ENCODE data around the gene HES5. TPM values are rescaled to one million over a fixed set of nuclear protein-coding genes. Genes with fewer than 3 reads are reported as not detected.

The HES5 gene
- total and polyA plus RNA-seq, 10 donors = 0.36 to 0.54 (median 0.38) TPM; not detected in 5

DNA sequence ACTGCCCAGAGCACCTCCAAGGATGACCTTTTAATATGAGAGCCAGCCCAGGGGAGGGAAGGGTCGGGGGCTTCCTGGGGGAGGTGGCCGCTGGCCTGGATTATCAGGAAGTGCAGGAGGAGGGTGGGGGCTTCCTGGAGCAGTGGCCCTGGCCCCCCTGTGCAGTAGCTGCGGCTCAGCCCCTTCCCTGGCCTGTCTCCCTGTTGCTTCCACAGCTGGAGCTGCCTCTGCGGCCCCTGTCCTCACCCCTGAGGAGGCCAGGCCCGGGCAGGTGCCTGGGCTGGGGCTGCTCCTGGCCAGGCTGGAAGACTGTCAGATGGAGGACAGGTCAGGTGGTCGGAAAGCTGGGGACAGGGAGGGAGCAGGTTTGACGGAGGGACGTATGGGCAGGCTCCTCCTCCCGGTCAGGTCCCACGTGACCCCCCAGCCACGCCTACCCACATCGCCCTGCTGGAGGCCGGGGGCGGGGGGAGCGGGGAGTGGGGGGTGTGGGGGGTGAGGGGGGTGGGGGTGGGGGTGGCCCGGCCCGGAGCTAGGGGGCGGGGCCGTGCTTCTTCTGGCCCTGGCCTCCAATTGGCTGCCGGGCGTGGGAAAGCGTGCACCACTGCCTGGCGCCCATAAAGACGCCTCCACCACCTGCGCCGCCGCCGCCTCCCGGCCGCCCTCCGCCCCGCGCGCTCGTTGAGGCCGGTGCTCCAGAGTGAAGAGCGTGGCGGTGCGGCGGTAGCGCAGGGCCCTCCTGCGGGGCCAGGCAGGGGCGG lies 15.9 kb upstream of the HES5 start:
- intact Hi-C loops (cut with DNase I; ENCODE audit: low total_unique reads) = loop anchor here (5.0 kb wide), 2 partner anchors 134 to 349 kb away; partner anchors contain the start of gene PEX10
- H3K27ac ChIP-seq = peak overlapping the region; percentile 92 to 99 (median 98)
- peak overlapping the region; percentile 59 to 93 (median 86) for H3K4me3 ChIP-seq
- DNase-seq = peak; percentile 97
- H3K9me3 ChIP-seq = no peaks in the 10 kb centered on the region
- H3K4me1 ChIP-seq = peaks cover 30 to 100% (median 82%) of the 10 kb centered on the region in 6 donors
- 0 to 14% (median 2%) methylated on average over 4 to 37 of the region's 43 CpGs for WGBS, 5 donors
- TF ChIP-seq CTCF (IDR thresholded peaks at IDR 0.05 in 8 of 11, conservative IDR thresholded peaks at IDR 0.05 in 3 of 11) (peak in 1 of 11 experiments; percentile 19), POLR2AphosphoS5 (IDR thresholded peaks at IDR 0.05) (peak; percentile 95 to 98 (median 97)), POLR2A (IDR thresholded peaks at IDR 0.05) (peak; percentile 70 to 95 (median 89))
- H3K36me3 ChIP-seq = no peaks in the 10 kb centered on the region
- H3K27me3 ChIP-seq (replicated peaks in 1 of 7) = peaks cover 0 to 28% (median 6%) of the 10 kb centered on the region in 7 donors

DNA sequence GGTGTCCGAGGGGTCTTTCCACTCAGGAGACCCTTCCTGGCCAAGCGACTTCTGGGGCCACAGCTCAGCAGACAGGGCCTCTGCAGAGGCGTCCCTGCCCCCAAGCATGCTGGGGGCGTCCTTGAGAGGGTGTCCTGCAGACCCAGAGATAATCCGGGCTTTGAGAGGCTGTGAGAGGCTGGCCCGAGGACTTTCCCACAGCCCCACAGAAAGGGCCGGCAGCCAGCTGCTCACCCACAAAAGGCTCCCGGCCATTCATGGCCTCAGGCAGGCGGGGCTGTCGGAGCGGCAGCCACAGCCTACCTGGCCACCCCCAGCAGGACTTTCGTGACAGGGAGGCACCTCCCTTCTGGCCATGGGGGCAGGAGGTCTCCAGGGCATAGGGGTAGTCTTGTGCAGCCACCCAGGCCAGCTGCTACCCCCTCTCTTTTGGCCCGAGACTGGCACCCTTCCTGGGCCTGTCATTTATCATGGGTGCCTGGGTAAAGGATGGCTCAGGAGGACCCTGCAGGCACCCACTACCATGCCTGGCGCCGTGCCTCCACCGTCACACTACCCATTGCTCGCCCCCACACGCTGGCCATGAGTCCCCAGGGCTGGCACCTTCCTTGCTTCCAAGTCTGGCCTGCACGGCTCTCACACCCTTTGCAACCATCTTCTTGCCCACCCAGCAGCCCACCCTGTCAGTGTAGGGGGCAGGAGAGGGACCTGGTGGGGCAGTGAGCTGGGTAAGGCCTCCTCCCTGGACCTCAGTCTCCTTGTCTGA lies 15.0 kb upstream of the HES5 start:
- Histone ChIP-seq H3K9me3 (no peaks in the 10 kb centered on the region), H3K4me3 (peak overlapping the region in 1 of 8 donors; percentile 92), H3K27ac (peak overlapping the region in 6 of 8 donors; percentile 98 to 99 (median 98)), H3K27me3 (replicated peaks in 1 of 7) (peaks cover 0 to 37% (median 12%) of the 10 kb centered on the region in 7 donors), H3K36me3 (no peaks in the 10 kb centered on the region), H3K4me1 (peaks cover 27 to 100% (median 83%) of the 10 kb centered on the region in 6 donors)
- intact Hi-C loops (cut with DNase I; ENCODE audit: low total_unique reads) = loop anchor here (5.0 kb wide), 2 partner anchors 133 to 348 kb away; partner anchors contain the start of gene PEX10
- 62 to 93% (median 73%) methylated on average over 6 to 19 of the region's 19 CpGs for WGBS, 5 donors
- DNase-seq = peak; percentile 86
- TF ChIP-seq POLR2AphosphoS5 (IDR thresholded peaks at IDR 0.05) = no peak
- TF ChIP-seq CTCF (IDR thresholded peaks at IDR 0.05 in 8 of 11, conservative IDR thresholded peaks at IDR 0.05 in 3 of 11) = no peak
- no peak for TF ChIP-seq POLR2A (IDR thresholded peaks at IDR 0.05)

DNA sequence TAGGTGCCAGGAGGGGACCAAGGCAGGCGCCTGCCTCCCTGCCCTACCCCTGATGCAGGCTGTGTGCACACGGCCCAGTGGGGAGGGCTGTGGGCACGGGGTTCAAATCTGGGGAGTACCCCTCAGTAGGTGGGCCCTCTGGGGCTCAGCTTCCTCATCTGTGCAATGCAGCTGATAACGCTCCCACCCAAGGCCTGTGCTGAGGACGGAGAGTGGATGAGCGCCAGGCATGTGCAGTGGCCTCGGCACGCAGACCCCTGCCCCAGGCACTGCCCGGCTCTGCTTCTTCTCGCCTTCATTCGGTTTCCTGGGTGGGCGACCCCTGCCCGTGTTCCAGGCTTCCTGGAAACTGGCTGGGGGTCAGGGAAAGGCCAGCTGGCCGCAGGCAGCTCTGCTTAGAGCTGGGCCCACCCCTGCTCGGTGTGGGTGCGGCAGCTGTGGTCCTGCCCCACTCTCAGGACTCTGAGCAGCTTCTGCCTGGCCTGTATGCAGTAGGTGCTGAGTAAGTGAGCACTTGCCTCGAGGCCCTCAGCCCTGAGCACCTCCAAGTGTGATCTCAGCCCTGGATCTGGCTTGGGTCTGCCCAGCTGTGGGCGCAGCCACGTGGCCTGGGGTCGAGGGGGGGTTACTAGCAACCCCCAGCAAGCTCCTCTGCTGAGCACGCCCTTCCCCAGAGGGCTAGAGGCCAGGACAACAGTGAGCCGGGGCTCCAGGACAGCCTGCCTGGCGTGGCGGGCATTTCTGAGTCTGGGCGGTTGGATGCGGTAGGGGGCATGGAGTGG lies 14.2 kb upstream of the HES5 start:
- H3K27me3 ChIP-seq (replicated peaks in 1 of 7) = peaks cover 0 to 43% (median 13%) of the 10 kb centered on the region in 7 donors
- peaks cover 21 to 94% (median 75%) of the 10 kb centered on the region in 6 donors for H3K4me1 ChIP-seq
- H3K27ac ChIP-seq = peak overlapping the region in 5 of 8 donors; percentile 98 to 99 (median 99)
- intact Hi-C loops (cut with DNase I; ENCODE audit: low total_unique reads) = no loop called here
- WGBS, 5 donors = 55 to 74% (median 65%) methylated on average over 20 to 26 of the region's 26 CpGs
- no peak overlapping the region for H3K4me3 ChIP-seq
- TF ChIP-seq CTCF (IDR thresholded peaks at IDR 0.05 in 8 of 11, conservative IDR thresholded peaks at IDR 0.05 in 3 of 11) = no peak
- peak in 1 of 3 donors; percentile 16 for TF ChIP-seq POLR2AphosphoS5 (IDR thresholded peaks at IDR 0.05)
- TF ChIP-seq POLR2A (IDR thresholded peaks at IDR 0.05) = no peak
- H3K36me3 ChIP-seq = no peaks in the 10 kb centered on the region
- H3K9me3 ChIP-seq = no peaks in the 10 kb centered on the region
- DNase-seq = no peak

Data from spleen (tissue), 11 donors.